Myocyte (in vitro differentiated cells): ENCODE results near the gene NUDT15. TPM values are rescaled to one million over a fixed set of nuclear protein-coding genes. Genes with fewer than 3 reads are reported as not detected.
"Not testable (repeated sequence)": the region's sequence is repeated elsewhere in the genome, so short reads cannot be mapped to it uniquely, and the experiment has no call there.

Experiments
- DNase-seq: peaks from one replicate; pipeline ENCODE4 v3.0.0-alpha.2; 2012; ENCODE audit warnings: low read depth
- total RNA-seq: library from RNA; depleted of rRNA; stranded (reverse); fragments of >200 nt; gene quantifications from 2 replicates; pipeline ENCODE4 v1.2.3, GENCODE V29; 2014

The NUDT15 gene
- total RNA-seq, 1 donor from 2014 or later: 16.8 TPM

DNA sequence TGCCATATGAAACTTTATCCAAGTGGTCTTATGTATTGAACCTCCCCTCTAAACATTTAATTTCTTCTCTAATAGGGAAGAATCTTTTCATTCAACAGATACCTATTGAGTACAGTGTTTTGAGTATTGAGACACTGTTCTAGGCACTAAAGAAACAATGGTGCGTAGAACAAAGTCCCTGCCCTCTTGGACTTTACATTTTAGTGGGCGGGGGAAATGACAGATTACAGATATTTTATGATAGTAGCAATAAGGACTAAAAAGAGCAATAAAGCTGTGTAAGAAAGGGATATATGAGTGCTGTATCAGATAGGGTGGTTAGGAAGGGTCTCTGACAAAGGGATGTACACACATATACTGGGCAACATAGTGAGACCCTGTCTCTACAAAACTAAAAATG, 5.4 kb downstream of the NUDT15 start:
- no peak for DNase-seq

DNA sequence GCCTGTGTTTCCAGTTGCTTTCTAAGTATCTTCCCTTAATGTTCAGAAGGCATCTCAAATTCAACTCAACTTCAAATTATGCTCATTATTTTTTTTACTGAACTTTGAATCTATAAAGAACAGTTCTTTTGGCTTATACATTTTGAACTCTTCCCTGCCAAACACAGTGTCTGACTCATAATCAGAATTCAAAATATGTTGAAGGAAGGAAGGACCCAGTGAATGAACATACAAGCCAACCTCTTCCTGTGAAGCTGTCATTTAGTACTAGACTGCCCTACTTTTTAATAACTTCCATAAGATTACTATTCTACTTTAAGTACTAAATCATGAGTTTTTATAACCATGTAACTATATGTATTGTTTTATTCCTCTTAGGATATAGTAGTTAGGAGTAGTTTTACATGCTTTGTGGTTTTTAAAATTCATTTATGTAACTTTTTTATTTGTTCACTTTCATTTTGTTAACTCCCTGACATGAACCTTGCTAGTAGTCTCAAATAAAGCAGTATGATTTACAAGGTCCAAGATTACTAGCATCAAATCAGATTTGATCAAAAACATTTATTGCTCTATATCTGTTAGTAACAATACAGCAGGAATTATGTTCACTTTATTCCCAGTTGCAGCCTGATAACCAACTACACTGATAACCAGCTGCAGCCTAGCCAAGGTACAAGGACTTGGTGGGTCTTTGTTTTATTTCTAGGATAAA, 6.4 kb downstream of the NUDT15 start:
- DNase-seq: peak; percentile 23

DNA sequence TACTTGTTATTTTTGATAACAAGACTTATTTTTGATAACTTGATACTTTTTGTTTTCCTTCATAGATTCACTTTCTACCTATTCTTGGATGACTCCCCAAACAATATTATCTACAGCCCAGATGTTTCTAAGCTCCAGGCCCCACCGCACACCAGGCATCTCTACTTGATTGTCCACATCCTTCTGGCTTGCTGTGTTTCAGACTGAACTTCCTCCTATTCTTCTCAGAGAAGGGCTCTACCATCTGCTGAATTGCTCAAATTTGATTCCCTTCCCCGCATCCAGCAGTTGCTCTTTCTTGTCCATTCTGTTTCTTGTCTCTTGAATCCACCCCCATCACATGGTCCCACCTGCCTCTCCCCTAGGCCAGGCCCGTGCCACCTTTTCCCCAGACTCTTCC, 13.0 kb downstream of the NUDT15 start:
- DNase-seq: no peak

DNA sequence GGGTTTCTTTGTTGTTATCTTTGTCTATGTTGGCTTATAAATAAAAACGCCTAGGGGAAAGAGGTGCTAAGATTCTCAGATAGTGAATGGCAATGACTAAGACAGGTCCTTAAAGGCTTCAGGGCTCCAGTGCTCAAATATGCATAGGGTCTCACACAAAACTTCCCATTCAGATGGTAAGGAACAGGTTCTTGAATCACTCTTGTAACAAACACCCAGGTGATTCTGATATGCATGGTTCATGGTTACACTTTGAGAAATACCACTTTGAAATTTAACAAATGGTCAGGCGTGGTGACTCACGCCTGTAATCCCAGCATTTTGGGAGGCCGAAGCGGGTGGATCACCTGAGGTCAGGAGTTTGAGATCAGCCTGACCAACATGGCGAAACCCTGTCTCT, 17.1 kb downstream of the NUDT15 start:
- DNase-seq: no peak

DNA sequence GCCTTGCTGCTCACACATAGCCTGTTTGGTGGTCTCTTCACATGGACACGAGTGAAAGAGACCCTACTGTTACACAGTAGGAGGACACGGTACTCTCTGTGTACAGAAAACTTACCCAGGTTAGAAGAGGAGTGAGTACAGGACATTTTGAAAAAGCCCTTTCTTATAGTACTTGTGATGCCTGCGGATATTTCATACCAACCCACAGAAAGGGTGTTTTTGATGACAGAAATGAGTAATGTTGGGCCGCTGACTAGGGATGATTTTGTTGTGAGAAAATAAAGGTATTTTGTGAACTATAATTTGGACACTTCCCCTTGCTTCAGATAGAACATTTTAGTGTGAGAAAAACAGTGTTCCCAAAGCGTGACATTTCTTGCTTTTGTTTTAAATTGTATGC, 18.2 kb downstream of the NUDT15 start:
- DNase-seq: no peak

DNA sequence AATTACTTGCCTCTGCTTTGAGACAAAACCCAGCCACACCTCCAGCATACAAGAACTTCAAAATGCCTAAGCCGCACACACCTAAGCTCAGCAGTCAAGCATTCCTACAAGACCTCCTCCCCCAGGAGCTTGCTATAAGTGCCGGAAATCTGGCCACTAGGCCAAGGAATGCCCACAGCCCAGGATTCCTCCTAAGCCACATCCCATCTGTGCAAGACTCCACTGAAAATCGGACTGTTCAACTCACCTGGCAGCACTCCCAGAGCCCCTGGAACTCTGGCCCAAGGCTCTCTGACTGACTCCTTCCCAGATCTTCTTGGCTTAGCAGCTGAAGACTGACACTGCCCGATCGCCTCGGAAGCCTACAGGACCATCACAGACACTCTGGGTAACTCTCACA, 21.0 kb downstream of the NUDT15 start:
- DNase-seq: peak; percentile 15

DNA sequence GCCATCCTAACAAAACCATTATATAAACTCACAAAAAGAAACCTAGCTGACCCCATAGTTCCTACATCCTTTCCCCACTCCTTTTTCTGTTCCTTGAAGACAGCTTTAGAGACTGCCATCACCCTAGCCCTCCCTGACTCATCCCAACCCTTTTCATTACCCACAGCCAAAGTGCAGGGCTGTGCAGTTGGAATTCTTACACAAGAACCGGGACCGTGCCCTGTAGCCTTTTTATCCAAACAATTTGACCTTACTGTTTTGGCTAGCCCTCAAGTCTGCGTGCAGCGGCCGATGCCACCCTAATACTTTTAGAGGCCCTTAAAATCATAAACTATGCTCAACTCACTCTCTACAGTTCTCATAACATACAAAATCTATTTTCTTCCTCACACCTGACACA, 22.4 kb downstream of the NUDT15 start:
- DNase-seq: not testable (repeated sequence)

DNA sequence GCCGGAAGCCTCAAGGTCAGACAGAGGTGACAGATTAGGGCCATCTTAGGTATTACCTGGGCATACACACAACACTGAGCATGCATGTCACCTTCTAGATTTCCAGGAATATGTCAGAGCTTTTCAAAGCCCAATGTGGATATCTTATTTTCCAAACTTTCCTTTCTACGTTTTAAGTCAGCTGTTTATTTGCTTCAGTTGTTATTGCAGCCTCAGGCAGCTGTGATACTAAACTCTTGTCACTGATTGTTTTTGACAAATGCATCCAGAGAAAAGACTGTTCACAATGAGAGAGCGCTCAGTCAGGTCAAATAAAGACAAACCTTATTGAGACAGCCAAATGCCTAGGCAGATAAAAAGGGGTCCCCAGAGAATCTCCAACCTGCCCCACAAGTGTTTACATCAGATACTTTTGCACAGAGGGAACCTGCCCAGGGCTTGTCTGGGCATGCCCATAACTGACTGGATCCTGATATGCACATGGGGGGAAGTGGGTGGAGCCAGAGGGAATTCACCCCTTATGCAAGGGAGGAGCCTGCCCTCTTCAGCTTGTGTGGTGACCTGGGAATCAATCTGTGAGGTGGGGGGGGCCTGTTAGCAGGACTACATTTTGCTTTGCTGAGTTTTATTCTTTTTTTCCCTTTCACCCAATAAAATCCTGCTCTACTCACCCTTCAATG, 28.9 kb downstream of the NUDT15 start:
- DNase-seq: peak; percentile 3

DNA sequence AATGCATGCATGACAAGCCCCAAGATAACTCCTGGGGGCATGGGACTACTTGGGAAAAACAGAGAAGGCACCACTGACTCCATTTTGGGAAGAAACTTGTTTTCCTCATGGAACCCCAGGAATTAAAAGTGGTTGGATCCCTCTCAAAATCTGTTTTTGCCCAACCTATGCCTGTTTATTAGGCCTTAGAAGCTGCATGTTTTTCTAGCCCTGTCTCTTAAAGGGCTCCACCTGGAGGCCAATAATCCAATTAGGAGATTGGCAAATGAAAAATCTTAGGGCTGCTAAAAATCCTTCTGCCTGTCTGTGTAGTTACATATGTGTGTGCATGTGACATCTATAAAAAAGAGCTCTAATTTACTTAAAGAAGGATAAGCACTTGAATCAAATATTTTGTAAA, 30.5 kb downstream of the NUDT15 start:
- DNase-seq: no peak

DNA sequence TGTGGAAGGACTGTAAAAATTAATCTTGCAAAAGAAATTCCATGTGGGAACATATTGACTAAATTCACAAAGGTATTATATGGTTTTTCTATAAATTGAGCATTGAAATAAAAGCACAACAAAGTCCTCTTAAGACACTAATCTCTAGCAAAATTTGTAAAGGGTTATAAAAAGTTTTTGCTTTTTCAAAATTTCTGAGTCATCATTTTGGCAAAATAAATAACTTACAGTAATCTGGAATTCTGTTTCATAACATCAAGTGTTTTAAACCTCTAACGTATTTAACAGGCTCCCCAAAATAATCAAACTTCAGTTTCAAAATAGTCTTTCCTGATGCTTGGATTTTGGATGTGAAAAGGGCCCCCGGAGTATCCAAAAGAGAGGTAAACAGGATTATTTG, 31.4 kb downstream of the NUDT15 start:
- DNase-seq: no peak

DNA sequence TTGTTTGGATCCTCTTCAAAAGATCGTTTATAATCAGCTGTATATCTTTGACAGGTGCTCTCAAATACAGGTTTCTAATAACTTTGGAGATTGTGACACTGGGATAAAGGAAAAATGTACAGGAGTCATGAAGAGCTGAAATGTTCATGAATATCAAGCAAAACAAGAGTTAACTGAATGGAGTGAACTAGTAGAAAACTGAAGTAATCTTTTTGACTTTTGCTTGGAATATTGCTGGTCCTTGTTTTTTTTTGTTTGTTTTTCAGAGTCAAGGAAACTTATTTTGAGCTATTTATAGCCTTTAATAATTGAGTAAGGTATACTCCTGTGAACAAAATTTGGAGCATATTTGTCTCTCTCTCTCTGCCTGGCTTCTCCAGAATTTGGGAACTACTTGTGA, 32.0 kb downstream of the NUDT15 start:
- DNase-seq: peak; percentile 6

DNA sequence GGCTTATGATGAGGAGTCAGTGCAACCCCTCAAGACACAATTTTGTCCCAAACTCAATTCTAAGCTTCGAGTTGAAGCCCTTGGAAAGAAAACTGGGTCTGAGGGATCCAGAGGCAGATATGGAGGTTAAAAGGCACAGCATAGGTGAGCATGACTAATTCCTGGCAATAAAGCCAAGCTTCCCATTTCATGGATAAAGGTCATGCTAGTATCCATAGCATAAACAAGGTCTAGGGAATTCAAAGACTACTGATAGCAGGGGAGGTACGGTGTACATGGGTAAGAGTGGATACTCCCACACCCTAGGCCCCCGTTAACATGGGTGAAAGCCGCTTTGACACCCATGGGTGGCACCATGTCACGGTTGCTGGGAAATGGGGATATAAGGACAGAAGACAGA, 33.4 kb downstream of the NUDT15 start:
- DNase-seq: no peak

DNA sequence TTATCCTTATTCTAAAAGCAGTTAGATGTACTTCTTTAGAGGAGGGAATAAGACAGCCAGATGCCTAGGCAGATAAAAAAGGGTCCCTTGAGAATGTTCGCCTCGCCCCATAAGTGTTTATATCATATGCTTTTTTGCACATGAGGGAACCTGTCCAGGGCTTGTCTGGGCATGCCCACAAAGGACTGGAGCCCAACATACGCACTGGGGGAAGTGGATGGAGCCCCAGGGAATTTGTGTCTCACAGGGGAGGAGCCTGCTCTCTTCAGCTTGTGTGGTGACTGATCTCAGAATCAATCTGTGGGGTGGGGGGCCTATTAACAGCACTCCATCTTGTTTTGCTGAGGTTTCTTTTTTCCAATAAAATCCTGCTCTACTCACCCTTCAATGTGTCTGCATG, 34.8 kb downstream of the NUDT15 start:
- DNase-seq: no peak

DNA sequence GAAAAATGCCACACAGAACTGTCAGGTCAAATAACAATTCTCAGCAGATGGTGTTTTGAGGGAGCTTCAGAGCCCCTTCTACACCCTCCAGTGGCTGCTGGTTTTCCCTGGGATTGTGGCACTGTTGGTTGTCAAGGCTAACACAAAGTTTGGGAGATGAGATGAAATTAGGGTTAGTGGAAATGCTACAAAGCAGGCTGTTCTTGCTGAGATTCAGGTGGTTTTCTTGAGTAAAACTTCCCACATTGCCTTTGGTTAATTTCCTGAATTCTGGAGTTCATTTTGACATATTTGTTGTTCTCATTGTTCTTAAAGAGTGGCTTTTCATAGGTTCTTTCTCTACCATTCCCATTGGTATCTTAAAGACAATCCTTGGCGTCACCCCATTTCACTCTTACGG, 35.3 kb downstream of the NUDT15 start:
- no peak for DNase-seq

DNA sequence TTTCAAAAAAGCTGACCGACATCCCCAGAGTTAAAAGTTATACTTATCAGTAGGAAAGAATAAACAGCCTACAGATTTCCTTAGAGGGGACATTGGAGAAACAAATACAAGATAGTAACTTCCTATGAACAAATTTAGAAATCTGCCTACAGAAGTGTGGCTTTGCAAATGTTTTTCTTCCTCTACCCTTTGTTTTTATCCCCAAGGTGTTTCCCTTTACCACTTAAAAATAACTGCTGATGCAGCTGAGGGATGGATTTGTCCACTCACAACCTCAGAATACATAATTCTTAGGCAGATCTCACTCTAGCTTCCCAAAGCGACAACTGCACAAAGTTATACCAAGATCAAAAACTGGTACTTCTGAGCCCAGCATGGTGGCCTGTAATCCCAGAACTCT, 36.5 kb downstream of the NUDT15 start:
- no peak for DNase-seq

DNA sequence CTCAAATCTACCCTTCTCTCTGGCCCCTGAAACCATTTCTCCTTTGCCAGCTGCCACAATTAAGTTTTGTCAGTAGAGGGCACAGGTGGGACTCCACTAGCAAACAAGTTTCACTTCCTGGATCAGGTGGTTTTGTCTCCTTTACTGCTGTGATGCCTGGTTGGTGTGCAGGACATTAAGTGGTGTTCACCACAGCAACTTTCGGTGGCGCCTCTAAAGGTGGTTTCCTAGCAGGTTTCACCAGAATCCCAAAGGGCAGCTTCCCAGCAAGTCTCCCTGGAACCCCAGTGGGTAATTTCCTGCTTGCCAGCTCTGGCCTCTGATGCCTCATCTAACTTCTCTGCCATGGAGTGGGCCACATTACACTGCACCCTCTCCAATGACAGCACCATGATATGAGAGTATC, 40.7 kb downstream of the NUDT15 start:
- no peak for DNase-seq

DNA sequence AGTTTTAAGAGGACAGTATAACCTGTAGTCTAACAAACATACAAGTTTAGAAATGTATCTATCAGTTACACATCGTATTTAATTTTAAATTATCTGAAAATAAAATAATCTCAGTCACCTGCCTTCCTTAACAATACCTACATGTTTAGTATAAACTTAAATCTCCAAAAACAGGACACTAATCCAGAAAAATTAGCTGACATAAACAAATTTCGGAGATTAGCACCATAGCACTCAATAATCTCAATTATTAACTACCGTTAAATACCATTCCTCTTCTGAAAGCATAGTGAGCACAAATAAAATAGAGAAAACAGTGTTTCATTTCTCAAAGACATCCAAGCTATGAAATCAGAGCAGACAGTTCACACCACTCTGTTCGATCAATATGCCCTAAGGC, 44.2 kb downstream of the NUDT15 start:
- no peak for DNase-seq

DNA sequence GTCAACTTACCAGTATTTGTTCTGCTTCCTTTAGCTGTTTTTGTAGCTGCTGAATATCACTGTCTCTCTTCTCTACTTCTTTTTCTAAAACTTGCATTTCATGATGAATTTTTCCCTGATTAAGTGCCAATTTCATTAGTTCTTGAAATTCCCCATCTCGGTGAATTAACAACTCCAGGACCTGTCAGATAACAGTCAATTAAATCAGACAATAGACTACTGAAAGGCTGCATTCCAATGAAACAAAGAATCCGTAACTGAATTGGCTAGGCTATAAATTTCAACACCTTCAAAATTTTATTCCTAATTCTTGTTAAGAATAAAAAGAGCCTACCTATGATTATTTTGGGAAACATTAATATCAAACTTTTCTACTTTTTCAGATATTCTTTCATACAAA, 48.7 kb downstream of the NUDT15 start:
- DNase-seq: no peak

DNA sequence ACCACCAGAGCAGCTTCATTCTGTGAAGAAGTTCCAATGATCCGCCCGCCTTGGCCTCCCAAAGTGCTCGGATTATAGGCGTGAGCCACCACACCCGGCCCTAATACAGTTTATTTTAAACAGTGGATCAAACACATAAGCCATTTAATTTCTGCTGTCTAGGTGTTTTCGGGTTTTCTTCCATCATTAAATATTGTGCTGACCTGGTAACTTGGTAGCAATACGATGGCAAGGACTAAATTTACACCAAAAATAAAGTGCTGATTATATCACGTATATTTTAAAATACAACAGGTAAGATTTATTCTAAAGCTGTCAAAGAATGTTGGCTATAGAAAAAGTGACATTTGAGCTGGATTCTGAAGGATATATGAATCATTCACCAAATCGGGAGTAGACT, 56.1 kb downstream of the NUDT15 start:
- DNase-seq: no peak

DNA sequence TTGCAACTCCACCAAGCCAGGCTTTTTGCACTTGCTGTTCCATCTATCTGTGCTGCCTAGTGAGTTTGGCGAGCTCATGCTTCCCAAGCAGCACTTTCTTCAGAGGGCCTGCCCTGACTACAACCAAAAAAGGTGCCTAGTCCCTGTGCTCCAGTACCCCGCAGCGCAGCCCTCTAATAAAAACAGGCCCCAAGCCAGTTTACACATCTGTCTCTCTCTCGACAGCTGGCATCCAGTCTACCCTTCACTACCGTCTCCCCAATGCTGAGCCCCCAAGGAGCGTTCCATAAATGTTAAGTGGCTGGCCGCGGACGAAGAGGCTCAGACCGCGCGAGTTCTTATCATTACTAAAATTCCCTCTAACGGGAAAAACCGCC, 56.9 kb downstream of the NUDT15 start:
- DNase-seq: peak; percentile 32

DNA sequence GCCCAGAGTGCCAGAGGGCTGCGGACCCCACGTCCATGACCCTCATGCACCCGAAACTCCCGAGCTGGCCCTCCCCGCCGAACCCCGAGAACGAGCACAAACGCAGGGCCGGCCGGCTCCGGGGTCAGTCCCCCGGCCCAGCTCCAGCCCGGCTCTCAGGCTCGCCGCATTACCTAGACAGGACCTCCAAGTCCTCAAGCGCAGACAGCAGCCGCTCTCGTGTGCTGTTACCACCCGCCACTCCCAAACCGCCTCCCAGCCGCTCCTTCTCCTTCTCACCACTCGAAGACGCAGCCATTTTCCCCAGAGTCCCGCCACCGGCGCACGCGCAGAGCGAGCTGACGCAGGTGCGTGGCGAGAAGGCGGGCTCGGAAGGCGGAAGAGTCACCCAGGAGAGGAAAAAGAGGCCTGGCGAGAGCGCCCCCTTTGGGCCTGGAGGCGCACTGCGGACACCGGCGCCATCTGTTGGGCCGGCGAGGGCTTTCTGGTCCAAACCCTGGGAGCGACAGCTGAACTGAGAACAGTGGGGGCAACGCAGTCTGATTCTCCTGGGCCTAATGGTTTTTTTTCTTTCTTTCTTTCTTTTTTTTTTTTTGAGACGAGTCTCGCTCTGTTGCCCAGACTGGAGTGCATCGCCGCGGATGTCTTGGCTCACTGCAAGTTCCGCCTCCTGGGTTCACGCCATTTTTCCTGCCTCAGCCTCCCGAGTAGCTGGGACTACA, 57.4 kb downstream of the NUDT15 start, which contains the start of gene MED4:
Gene MED4, minus strand, starts transcription at position 324 of the 722 bp plus-strand sequence. Its CDS starts 26 bp downstream, at position 298.
- DNase-seq: peak; percentile 97

DNA sequence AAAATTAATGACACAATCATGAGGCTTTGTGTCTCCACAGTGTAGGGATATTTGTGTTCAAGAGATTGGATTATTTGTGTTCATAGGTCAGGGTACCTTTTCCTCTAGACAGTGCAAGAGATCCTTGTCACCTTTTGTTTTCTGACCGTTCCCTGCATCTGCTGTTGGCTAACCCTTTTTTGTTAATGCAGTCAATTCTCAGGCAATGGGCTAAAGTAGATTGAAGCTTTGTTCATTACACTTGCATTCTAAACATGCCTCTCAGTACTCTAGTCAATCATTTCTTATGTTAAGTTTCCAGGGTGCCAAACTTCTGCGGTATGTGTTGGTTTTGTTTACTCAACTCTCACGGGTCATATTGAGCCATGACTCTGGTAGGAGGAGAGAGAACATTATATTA, 59.1 kb downstream of the NUDT15 start:
- DNase-seq: no peak
